Measurements from ENCODE around the gene MFSD6. TPM values are rescaled to one million over a fixed set of nuclear protein-coding genes. Genes with fewer than 3 reads are reported as not detected.
"Not testable (repeated sequence)": the region's sequence is repeated elsewhere in the genome, so short reads cannot be mapped to it uniquely, and the experiment has no call there.

Gene MFSD6
- total RNA-seq, 2 donors from 2014 or later, result 13.5 to 20.8 TPM

- intact Hi-C loops (cut with DNase I), result no loop called here
- no peak for DNase-seq (ENCODE audit: low spot score)
These were observed 74.3 kb downstream of the MFSD6 start for GRCh38 chr2:190482451-190482850.

GRCh38 chr2:190486037-190486623 lies 78.0 kb downstream of the MFSD6 start:
- intact Hi-C loops (cut with DNase I), result no loop called here
- no peak for DNase-seq (ENCODE audit: low spot score)

- no peak for DNase-seq (ENCODE audit: low spot score)
- intact Hi-C loops (cut with DNase I), result no loop called here
These were observed 80.5 kb downstream of the MFSD6 start for GRCh38 chr2:190488516-190489233.

GRCh38 chr2:190489475-190489874 lies 81.3 kb downstream of the MFSD6 start:
- intact Hi-C loops (cut with DNase I), result no loop called here
- DNase-seq (ENCODE audit: low spot score), result no peak

GRCh38 chr2:190490502-190490901 lies 82.3 kb downstream of the MFSD6 start:
- DNase-seq (ENCODE audit: low spot score), result no peak
- intact Hi-C loops (cut with DNase I), result no loop called here

GRCh38 chr2:190493095-190493494 lies 84.9 kb downstream of the MFSD6 start:
- no peak for DNase-seq (ENCODE audit: low spot score)
- intact Hi-C loops (cut with DNase I), result no loop called here

GRCh38 chr2:190494600-190495227 lies 86.6 kb downstream of the MFSD6 start:
- intact Hi-C loops (cut with DNase I); DNase-seq (ENCODE audit: low spot score): not testable (repeated sequence)

- DNase-seq (ENCODE audit: low spot score), result no peak
- intact Hi-C loops (cut with DNase I), result no loop called here
These were observed 89.3 kb downstream of the MFSD6 start for GRCh38 chr2:190497428-190497827.

GRCh38 chr2:190499273-190499672 lies 91.1 kb downstream of the MFSD6 start:
- intact Hi-C loops (cut with DNase I), result no loop called here
- DNase-seq (ENCODE audit: low spot score), result no peak

- DNase-seq (ENCODE audit: low spot score), result no peak
- intact Hi-C loops (cut with DNase I), result no loop called here
These were observed 91.9 kb downstream of the MFSD6 start for GRCh38 chr2:190500054-190500502.

- no peak for DNase-seq (ENCODE audit: low spot score)
- intact Hi-C loops (cut with DNase I), result no loop called here
These were observed 93.1 kb downstream of the MFSD6 start for GRCh38 chr2:190501231-190501630.

GRCh38 chr2:190501702-190502407 lies 93.7 kb downstream of the MFSD6 start:
- intact Hi-C loops (cut with DNase I), result no loop called here
- no peak for DNase-seq (ENCODE audit: low spot score)

GRCh38 chr2:190503088-190503487 lies 94.9 kb downstream of the MFSD6 start:
- intact Hi-C loops (cut with DNase I), result no loop called here
- DNase-seq (ENCODE audit: low spot score), result no peak

GRCh38 chr2:190504912-190505311 lies 96.8 kb downstream of the MFSD6 start:
- DNase-seq (ENCODE audit: low spot score), result no peak
- intact Hi-C loops (cut with DNase I), result no loop called here

GRCh38 chr2:190505696-190506095 lies 97.5 kb downstream of the MFSD6 start:
- no peak for DNase-seq (ENCODE audit: low spot score)
- intact Hi-C loops (cut with DNase I), result no loop called here

GRCh38 chr2:190506666-190507065 lies 98.5 kb downstream of the MFSD6 start:
- intact Hi-C loops (cut with DNase I), result no loop called here
- DNase-seq (ENCODE audit: low spot score), result no peak

GRCh38 chr2:190507135-190507534 lies 99.0 kb downstream of the MFSD6 start:
- intact Hi-C loops (cut with DNase I), result no loop called here
- DNase-seq (ENCODE audit: low spot score), result no peak

GRCh38 chr2:190509895-190510294 lies 101.7 kb downstream of the MFSD6 start:
- intact Hi-C loops (cut with DNase I), result loop anchor here in 1 of 2 donors (5.0 kb wide), 1 partner anchor 752 kb away; no protein-coding TSS in a partner anchor
- not testable (repeated sequence) for DNase-seq (ENCODE audit: low spot score)

GRCh38 chr2:190511104-190511503 lies 102.9 kb downstream of the MFSD6 start:
- intact Hi-C loops (cut with DNase I), result loop anchor here in 1 of 2 donors (5.0 kb wide), 1 partner anchor 751 kb away; no protein-coding TSS in a partner anchor
- DNase-seq (ENCODE audit: low spot score), result no peak

All from posterior vena cava (tissue), 2 donors.